H1 (cell line): Measurements from ENCODE around the gene SLC2A14. TPM values are rescaled to one million over a fixed set of nuclear protein-coding genes. Genes with fewer than 3 reads are reported as not detected.

Experiments used
- CTCF ChIA-PET: fragments of 300-600 bp; sonication (Branson Sonifier 250); formaldehyde crosslinking; loops from one replicate; lab custom pipeline; 2021; ENCODE audit not compliant: partially characterized antibody; lab: Charles Lee
- POLR2A ChIA-PET: fragments of 300-600 bp; sonication (Branson Sonifier 250); formaldehyde crosslinking; loops from one replicate; lab custom pipeline; 2021; ENCODE audit warnings: inconsistent platforms; ENCODE audit not compliant: partially characterized antibody; lab: Charles Lee
- DNase-seq, 2 experiments: peaks; one replicate each; pipeline versions ENCODE4 v3.0.0 to v3.0.0-alpha.2; 2010 to 2022; ENCODE audit warnings: low spot score in 2 of 2, low read depth in 1 of 2, mixed read lengths in 1 of 2
- FAIRE-seq: peaks from 2 replicates; lab custom pipeline; 2011; peaks lifted over from hg19 to GRCh38; lab: Jason Lieb, UNC
- H2AFZ ChIP-seq: 2 replicates; pipeline ENCODE4 v1.8.1; 2012; ENCODE audit warnings: low read length, inconsistent platforms
- H2AK5ac ChIP-seq: 2 replicates; pipeline ENCODE4 v1.6.1; 2013; ENCODE audit warnings: low read depth, low read length
- H2BK120ac ChIP-seq: replicated peaks from 2 replicates; pipeline ENCODE3; 2013; ENCODE audit warnings: low read depth, low read length, inconsistent platforms
- H2BK12ac ChIP-seq: 2 replicates; pipeline ENCODE4 v1.6.1; 2013; ENCODE audit warnings: low read depth, low read length
- H2BK15ac ChIP-seq: 2 replicates; pipeline ENCODE4 v1.6.1; 2013; ENCODE audit warnings: low read length
- H2BK20ac ChIP-seq: 2 replicates; pipeline ENCODE4 v1.6.1; 2013; ENCODE audit warnings: low read length
- H2BK5ac ChIP-seq: 2 replicates; pipeline ENCODE4 v1.6.1; 2013; ENCODE audit warnings: low read depth, low read length
- H3K14ac ChIP-seq: 2 replicates; pipeline ENCODE4 v1.6.1; 2013; ENCODE audit warnings: inconsistent platforms; ENCODE audit not compliant: insufficient read length
- H3K18ac ChIP-seq: 2 replicates; pipeline ENCODE4 v1.6.1; 2013; ENCODE audit warnings: low read length; ENCODE audit errors: extremely low read depth
- H3K23ac ChIP-seq: 2 replicates; pipeline ENCODE4 v1.6.1; 2013; ENCODE audit warnings: inconsistent platforms; ENCODE audit not compliant: insufficient read length
- H3K23me2 ChIP-seq: 2 replicates; pipeline ENCODE4 v1.6.1; 2013; ENCODE audit warnings: low read depth, low read length
- H3K27ac ChIP-seq: 2 replicates; pipeline ENCODE4 v1.6.1; 2011; ENCODE audit warnings: low read depth, low read length, inconsistent platforms
- H3K27me3 ChIP-seq, 4 experiments: replicated peaks in 1 of 4; 1 replicate in 1 of 4; 2 replicates in 3 of 4; pipeline versions ENCODE4 v1.6.1 to v1.8.1; 2011 to 2013; ENCODE audit warnings: low read length in 3 of 4, mild to moderate bottlenecking in 3 of 4, inconsistent platforms in 2 of 4, mixed read lengths in 2 of 4, moderate library complexity in 1 of 4; ENCODE audit not compliant: control insufficient read depth in 3 of 4, insufficient read depth in 3 of 4; ENCODE audit errors: extremely low read depth in 1 of 4
- H3K36me3 ChIP-seq, 4 experiments: 2 replicates each; pipeline versions ENCODE4 v1.6.1 to v1.8.1; 2011 to 2013; ENCODE audit warnings: mild to moderate bottlenecking in 4 of 4, low read length in 3 of 4, moderate library complexity in 2 of 4, control low read depth in 1 of 4, inconsistent platforms in 1 of 4; ENCODE audit not compliant: insufficient read depth in 4 of 4, control insufficient read depth in 2 of 4
- H3K4ac ChIP-seq: replicated peaks from 2 replicates; pipeline ENCODE3; 2013; ENCODE audit warnings: low read length, low read depth, mixed read lengths, inconsistent platforms; ENCODE audit not compliant: insufficient read length
- H3K4me1 ChIP-seq, 4 experiments: replicated peaks in 1 of 4; 1 replicate in 1 of 4; 2 replicates in 3 of 4; pipeline versions ENCODE4 v1.6.1 to v1.8.1; 2011 to 2013; ENCODE audit warnings: low read length in 3 of 4, inconsistent platforms in 2 of 4, mixed read lengths in 1 of 4; ENCODE audit not compliant: insufficient read depth in 4 of 4, control insufficient read depth in 3 of 4
- H3K4me2 ChIP-seq, 2 experiments: 2 replicates each; pipeline versions ENCODE4 v1.6.1 to v1.8.1; 2011 to 2013; ENCODE audit warnings: low read depth in 2 of 2, low read length in 2 of 2, control low read depth in 1 of 2, inconsistent platforms in 1 of 2, mild to moderate bottlenecking in 1 of 2; ENCODE audit not compliant: insufficient read depth in 1 of 2
- H3K4me3 ChIP-seq, 4 experiments: fragments of 200-600, 300-600 bp in 1 of 4; sonication (generic), shearing (Covaris generic), sonication (Bioruptor Twin) in 1 of 4; 2 replicates each; pipeline versions ENCODE4 v1.5.1 to v1.8.1; 2011 to 2016; ENCODE audit warnings: low read length in 4 of 4, low read depth in 3 of 4, control low read depth in 2 of 4, inconsistent platforms in 2 of 4, mild to moderate bottlenecking in 2 of 4, mixed read lengths in 1 of 4, moderate library complexity in 1 of 4; ENCODE audit not compliant: insufficient read depth in 2 of 4; ENCODE audit errors: extremely low read depth in 1 of 4
- H3K56ac ChIP-seq: replicated peaks from 2 replicates; pipeline ENCODE3; 2013; ENCODE audit warnings: low read depth, mild to moderate bottlenecking, mixed read lengths, low read length, inconsistent platforms; ENCODE audit not compliant: insufficient read length
- H3K79me1 ChIP-seq: 2 replicates; pipeline ENCODE4 v1.6.1; 2013; ENCODE audit warnings: low read depth, low read length, control low read depth
- H3K79me2 ChIP-seq, 2 experiments: 2 replicates each; pipeline versions ENCODE4 v1.6.1 to v1.8.1; 2012 to 2013; ENCODE audit warnings: low read length in 2 of 2, mild to moderate bottlenecking in 2 of 2, inconsistent platforms in 1 of 2; ENCODE audit not compliant: insufficient read depth in 2 of 2, control insufficient read depth in 1 of 2
- H3K9ac ChIP-seq, 4 experiments: replicated peaks in 1 of 4; 1 replicate in 1 of 4; 2 replicates in 3 of 4; pipeline versions ENCODE4 v1.6.1 to v1.8.1; 2011 to 2013; ENCODE audit warnings: low read depth in 3 of 4, low read length in 3 of 4, control low read depth in 2 of 4, mild to moderate bottlenecking in 2 of 4, moderate library complexity in 2 of 4, inconsistent platforms in 1 of 4; ENCODE audit errors: extremely low read depth in 1 of 4
- H3K9me3 ChIP-seq, 2 experiments: 2 replicates each; pipeline versions ENCODE4 v1.6.1 to v1.8.1; 2012 to 2013; ENCODE audit warnings: mild to moderate bottlenecking in 2 of 2, moderate library complexity in 2 of 2, control low read depth in 1 of 2, inconsistent platforms in 1 of 2, low read depth in 1 of 2, low read length in 1 of 2, mixed read lengths in 1 of 2; ENCODE audit not compliant: insufficient read depth in 2 of 2
- H4K20me1 ChIP-seq, 2 experiments: replicated peaks in 1 of 2; 2 replicates each; pipeline versions ENCODE3 to v1.8.1; 2011 to 2013; ENCODE audit warnings: inconsistent platforms in 2 of 2, low read length in 2 of 2, mild to moderate bottlenecking in 1 of 2; ENCODE audit not compliant: insufficient read depth in 2 of 2, control insufficient read depth in 1 of 2
- H4K5ac ChIP-seq: 2 replicates; pipeline ENCODE4 v1.6.1; 2013; ENCODE audit warnings: low read length, low read depth, mixed read lengths, inconsistent platforms; ENCODE audit not compliant: insufficient read length
- H4K8ac ChIP-seq: 2 replicates; pipeline ENCODE4 v1.8.0; 2013; ENCODE audit warnings: mild to moderate bottlenecking, moderate library complexity, low read length, inconsistent platforms; ENCODE audit not compliant: insufficient read depth; ENCODE audit errors: extremely low read depth
- H4K91ac ChIP-seq: replicated peaks from 2 replicates; pipeline ENCODE3; 2013; ENCODE audit warnings: low read length, mixed read lengths, inconsistent platforms; ENCODE audit not compliant: insufficient read length
- ASH2L ChIP-seq: fragments of 200-600, 300-600 bp; sonication (generic); IDR thresholded peaks from one replicate; pipeline ENCODE4 v1.7.1; 2017; ENCODE audit warnings: low read length
- BCL11A ChIP-seq, 2 experiments: IDR thresholded peaks; one replicate each; pipeline ENCODE4 v1.6.1; 2011; ENCODE audit warnings: low read depth in 2 of 2, low read length in 2 of 2, mild to moderate bottlenecking in 2 of 2
- CHD2 ChIP-seq: IDR thresholded peaks from 2 replicates; pipeline ENCODE4 v1.6.1; 2012; ENCODE audit warnings: low read length, improper control_type of control experiment
- EZH2 ChIP-seq: fragments of 200-600 bp; sonication (generic); IDR thresholded peaks from 2 replicates; pipeline ENCODE4 v1.7.1; 2012; ENCODE audit warnings: low read depth, mild to moderate bottlenecking, moderate library complexity, low read length, inconsistent platforms; ENCODE audit not compliant: severe bottlenecking
- FOSL1 ChIP-seq: IDR thresholded peaks from 2 replicates; pipeline ENCODE4 v1.6.1; 2011; ENCODE audit warnings: mild to moderate bottlenecking, low read depth, low read length, moderate library complexity; ENCODE audit not compliant: insufficient read depth
- GABPA ChIP-seq: IDR thresholded peaks from 2 replicates; pipeline ENCODE4 v1.6.1; 2011; ENCODE audit warnings: mild to moderate bottlenecking, low read length, moderate library complexity, borderline replicate concordance; ENCODE audit not compliant: insufficient read depth
- HDAC6 ChIP-seq: IDR thresholded peaks from one replicate; pipeline ENCODE4 v1.7.1; 2012; ENCODE audit warnings: low read depth, mild to moderate bottlenecking, inconsistent platforms, low read length, moderate library complexity
- KDM5A ChIP-seq: fragments of 200-600 bp; IDR thresholded peaks from 2 replicates; pipeline ENCODE4 v1.7.1; 2012; ENCODE audit warnings: mild to moderate bottlenecking, low read length, inconsistent platforms, mixed read lengths
- RXRA ChIP-seq: IDR thresholded peaks from 2 replicates; pipeline ENCODE4 v1.6.1; 2011; ENCODE audit warnings: low read depth, mild to moderate bottlenecking, low read length, moderate library complexity; ENCODE audit not compliant: insufficient read depth
- SIX5 ChIP-seq: IDR thresholded peaks from 2 replicates; pipeline ENCODE4 v1.6.1; 2011; ENCODE audit warnings: mild to moderate bottlenecking, low read depth, low read length
- SP4 ChIP-seq: IDR thresholded peaks from 2 replicates; pipeline ENCODE4 v1.6.1; 2012; ENCODE audit warnings: low read length, inconsistent platforms
- TAF1 ChIP-seq: IDR thresholded peaks from 2 replicates; pipeline ENCODE4 v1.6.1; 2011; ENCODE audit warnings: mild to moderate bottlenecking, low read depth, low read length
- TEAD4 ChIP-seq: IDR thresholded peaks from 2 replicates; pipeline ENCODE4 v1.6.1; 2012; ENCODE audit warnings: low read depth, low read length, inconsistent platforms, mixed read lengths
- WGBS, 2 experiments: shearing (Covaris generic) in 1 of 2; methylation state at CpG; one replicate each; pipeline versions ENCODE4 v1.1.6 to v1.1.7; 2013 to 2015; ENCODE audit warnings: low lambda C conversion rate in 2 of 2, mixed read lengths in 2 of 2, inconsistent platforms in 1 of 2, low coverage in 1 of 2, missing lambda C conversion rate in 1 of 2; ENCODE audit not compliant: insufficient replicate concordance in 2 of 2, insufficient coverage in 1 of 2, insufficient read length in 1 of 2; ENCODE audit errors: extremely low coverage in 1 of 2, missing lambda C conversion rate in 1 of 2; 5-methylcytosine and 5-hydroxymethylcytosine counted together
- polyA plus RNA-seq, 7 experiments: library from polyadenylated mRNA; depleted of rRNA in 3 of 7; stranded (reverse) in 5 of 7; unstranded in 2 of 7; fragments of >200 nt in 5 of 7; fragments of 200-250 nt in 2 of 7; gene quantifications; 1 replicate in 5 of 7; 2 replicates in 1 of 7; 4 replicates in 1 of 7; pipeline versions ENCODE4 v1.2.1 to v1.2.3, GENCODE V29; 2011 to 2013; ENCODE audit warnings: missing spikeins in 2 of 7, mixed read lengths in 2 of 7
- total RNA-seq: library from RNA; stranded (reverse); fragmentation: NEBNext Ultra II Directional; extraction: Animal tissue kit (Norgen Biotek cat#: 25700); gene quantifications from 2 replicates; pipeline ENCODE4 v1.2.1, GENCODE V29; 2021
- TF ChIP-seq, protein P1 (sequence below): IDR thresholded peaks from 2 replicates; pipeline ENCODE4 v1.6.1; 2012; ENCODE audit warnings: inconsistent platforms

The SLC2A14 gene
- total and polyA plus RNA-seq, 2 of the 8 experiments (the other 6 are each of a cell fraction or from before 2014, with no cell fraction given), result 11.1 to 19.3 TPM

DNA sequence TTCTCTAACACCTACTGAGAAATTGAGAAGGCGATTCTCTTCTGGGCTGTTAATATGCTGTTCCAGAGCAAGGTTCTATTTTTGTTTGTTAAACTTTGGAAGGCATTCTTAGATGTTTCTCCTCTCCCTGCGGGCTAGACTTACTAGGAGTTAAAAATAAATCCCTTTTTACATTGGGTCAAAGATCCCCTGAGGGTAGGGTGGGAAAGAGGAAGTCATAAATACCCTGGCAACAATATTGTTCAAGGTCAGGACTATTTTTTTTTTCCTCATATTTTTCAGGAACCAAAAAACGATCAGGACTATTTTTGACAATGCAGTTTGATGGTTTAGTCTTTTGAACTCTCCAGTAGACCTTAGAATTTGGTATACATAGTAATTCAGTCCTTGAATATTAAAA is 12.0 kb upstream of the SLC2A14 start:
- Histone ChIP-seq H4K5ac (no peak overlapping the region), H2AFZ (no peak overlapping the region), H3K4ac (no peak overlapping the region), H2BK12ac (peak overlapping the region; percentile 52; the same call in 1 of the 2 replicates), H3K27ac (no peak overlapping the region), H2BK20ac (0 out of 2 replicates have a peak overlapping the region, but pooled peaks have one; percentile 9), H4K8ac (no peak overlapping the region), H3K27me3 (no peaks in the 10 kb centered on the region), H3K14ac (no peak overlapping the region), H3K4me3 (no peak overlapping the region), H3K23ac (no peak overlapping the region), H3K56ac (no peak overlapping the region), H3K4me2 (no peak overlapping the region), H3K79me2 (no peaks in the 10 kb centered on the region), H4K20me1 (no peaks in the 10 kb centered on the region), H2AK5ac (no peak overlapping the region), H2BK15ac (0 out of 2 replicates have a peak overlapping the region, but pooled peaks have one; percentile 48), H3K9me3 (no peaks in the 10 kb centered on the region; a peak in 1 of 4 replicates), H3K18ac (no peak overlapping the region), H3K23me2 (no peaks in the 10 kb centered on the region), H3K79me1 (no peaks in the 10 kb centered on the region), H3K4me1 (peaks cover 0 to 2% (median 0%) of the 10 kb centered on the region in 4 experiments; a peak in 1 of 7 replicates), H3K36me3 (no peaks in the 10 kb centered on the region), H2BK120ac (no peak overlapping the region), H3K9ac (no peak overlapping the region), H2BK5ac (no peak overlapping the region), H4K91ac (no peak overlapping the region)
- POLR2A ChIA-PET, result interaction anchor here (0.6 to 1.2 kb wide), 4 partner anchors 24 to 40 kb away, joined by 3 to 4 read pairs (median 4); no protein-coding TSS in a partner anchor
- FAIRE-seq, result no peak
- no peak for DNase-seq
- CTCF ChIA-PET, result interaction anchor here (1.1 kb wide), 2 partner anchors 16 to 23 kb away, joined by 3 to 4 read pairs; no protein-coding TSS in a partner anchor
- 93% methylated on average over 3 of the region's 3 CpGs; no CpG with 5 or more reads in 1 of the 2 experiments for WGBS, 2 experiments
- no peak for TF ChIP-seq HDAC6
- TF ChIP-seq EZH2, result no peak
- no peak for TF ChIP-seq TAF1
- TF ChIP-seq ASH2L, result no peak
- no peak for TF ChIP-seq SP4
- TF ChIP-seq CHD2, result no peak
- no peak for TF ChIP-seq TEAD4
- TF ChIP-seq RXRA, result no peak
- TF ChIP-seq GABPA, result no peak
- no peak for TF ChIP-seq BCL11A (IDR thresholded peaks at IDR 0.05; ENCODE audit: low read depth in 2 of 2, low read length in 2 of 2)
- no peak for TF ChIP-seq KDM5A
- TF ChIP-seq FOSL1, result no peak
- no peak for TF ChIP-seq SIX5
- TF ChIP-seq, protein P1, sequence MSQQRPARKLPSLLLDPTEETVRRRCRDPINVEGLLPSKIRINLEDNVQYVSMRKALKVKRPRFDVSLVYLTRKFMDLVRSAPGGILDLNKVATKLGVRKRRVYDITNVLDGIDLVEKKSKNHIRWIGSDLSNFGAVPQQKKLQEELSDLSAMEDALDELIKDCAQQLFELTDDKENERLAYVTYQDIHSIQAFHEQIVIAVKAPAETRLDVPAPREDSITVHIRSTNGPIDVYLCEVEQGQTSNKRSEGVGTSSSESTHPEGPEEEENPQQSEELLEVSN, result no peak
